DMS79 treated with DMSO at 0.1 percent for 48 hours (cell line): ENCODE measurements around the gene TAAR6.
"Not testable (repeated sequence)": the region's sequence is repeated elsewhere in the genome, so short reads cannot be mapped to it uniquely, and the experiment has no call there.

Source experiments
- DNase-seq: peaks from one replicate; lab custom pipeline; 2025; lab: John Stamatoyannopoulos, UW

TAAR6 gene

GRCh38 chr6:132570221-132570777, at the start of gene TAAR6:
TSS of gene TAAR6 (plus strand) at chr6:132570322. CDS start at chr6:132570322, 0 bp downstream.
- DNase-seq, result no peak

DNA sequence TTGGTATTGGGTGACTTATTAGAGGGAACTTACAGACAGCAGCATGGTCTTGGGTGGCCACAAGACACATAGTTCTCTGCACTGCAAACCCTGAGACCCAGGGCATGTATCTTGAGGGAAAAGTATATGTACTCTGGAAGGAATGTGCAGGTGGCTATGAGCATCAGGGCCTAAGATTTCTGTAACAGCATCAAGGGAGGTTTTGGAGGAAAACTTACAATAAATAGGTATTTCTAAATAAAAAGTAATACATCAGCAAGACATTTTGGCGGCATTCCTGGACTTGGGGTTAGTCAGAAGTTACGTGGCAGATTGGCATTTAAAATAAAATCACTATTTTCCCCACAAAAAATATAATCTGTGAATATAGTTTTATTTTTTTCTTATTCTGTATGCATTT, 49.2 kb upstream of the TAAR6 start:
- DNase-seq, result no peak

GRCh38 chr6:132524646-132525045, 45.5 kb upstream of the TAAR6 start:
- DNase-seq, result no peak

GRCh38 chr6:132525866-132526265, 44.3 kb upstream of the TAAR6 start:
- no peak for DNase-seq

DNA sequence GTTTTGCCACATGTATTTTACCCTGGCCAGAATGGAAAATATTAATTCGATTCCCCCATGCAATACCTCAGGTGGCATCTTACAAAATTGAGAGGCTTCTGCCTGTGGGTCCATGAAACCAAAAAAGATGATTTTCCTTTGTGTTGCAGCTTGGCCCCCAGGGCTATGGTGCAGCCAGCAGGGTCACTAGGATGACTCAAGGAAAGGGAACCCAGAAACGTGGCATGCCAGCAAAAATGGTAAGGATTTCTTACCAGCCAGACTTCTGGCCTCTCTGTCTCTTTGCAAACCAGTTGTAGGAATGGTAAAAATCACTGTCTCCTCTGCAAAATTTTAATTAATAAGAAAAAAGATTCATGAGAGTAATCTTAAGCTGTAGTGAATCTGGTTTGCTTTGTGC, 43.7 kb upstream of the TAAR6 start:
- DNase-seq, result no peak

DNA sequence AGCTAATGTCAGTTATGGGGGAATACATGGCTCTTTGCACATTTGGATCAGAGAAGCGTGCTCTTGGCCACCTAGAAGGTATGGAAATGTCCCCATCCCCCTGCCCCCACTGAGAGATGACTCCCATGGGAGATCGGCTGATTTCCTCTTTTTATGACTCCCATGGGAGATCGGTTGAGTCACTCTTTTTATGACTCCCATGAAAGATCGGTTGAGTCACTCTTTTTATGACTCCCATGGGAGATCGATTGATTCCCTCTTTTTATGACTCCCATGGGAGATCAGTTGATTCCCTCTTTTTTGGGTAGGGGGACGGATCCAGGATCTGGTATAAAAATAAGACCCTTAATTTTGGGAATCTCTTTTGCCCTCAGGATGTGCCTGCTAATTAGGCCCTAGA, 42.3 kb upstream of the TAAR6 start:
- no peak for DNase-seq

DNA sequence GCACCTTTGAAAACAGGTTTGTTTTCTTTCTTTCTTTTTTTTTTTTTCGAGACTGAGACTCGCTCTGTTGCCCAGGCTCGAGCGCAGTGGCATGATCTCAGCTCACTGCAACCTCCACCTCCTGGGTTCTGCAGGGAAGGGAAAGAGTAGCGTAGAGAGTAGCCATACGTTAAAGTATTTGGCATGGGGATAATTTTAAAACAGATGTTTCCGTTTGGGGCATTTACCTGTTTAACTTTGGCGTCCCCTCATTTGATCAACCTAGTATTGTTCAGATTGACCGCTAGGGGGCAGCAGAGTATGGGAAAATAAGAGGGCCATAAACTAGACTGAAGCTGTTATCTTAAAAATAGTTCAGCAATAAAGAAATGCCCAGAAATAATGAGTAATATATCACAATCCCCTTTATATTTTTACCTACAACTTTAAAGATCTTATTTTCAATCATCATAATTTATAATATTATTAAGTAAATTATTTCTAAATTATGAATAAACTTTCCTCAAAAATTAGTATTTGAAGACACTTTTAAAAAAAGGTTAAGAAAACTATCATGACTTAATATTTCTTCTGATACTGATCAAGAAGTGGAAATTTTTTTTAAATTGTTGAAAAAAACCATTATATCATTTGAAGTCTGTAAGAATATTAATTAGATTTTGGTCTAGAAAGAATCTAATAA, 39.7 kb upstream of the TAAR6 start:
- peak; percentile 62 for DNase-seq

- not testable (repeated sequence) for DNase-seq
These were observed 35.6 kb upstream of the TAAR6 start for GRCh38 chr6:132534546-132534945.

DNA sequence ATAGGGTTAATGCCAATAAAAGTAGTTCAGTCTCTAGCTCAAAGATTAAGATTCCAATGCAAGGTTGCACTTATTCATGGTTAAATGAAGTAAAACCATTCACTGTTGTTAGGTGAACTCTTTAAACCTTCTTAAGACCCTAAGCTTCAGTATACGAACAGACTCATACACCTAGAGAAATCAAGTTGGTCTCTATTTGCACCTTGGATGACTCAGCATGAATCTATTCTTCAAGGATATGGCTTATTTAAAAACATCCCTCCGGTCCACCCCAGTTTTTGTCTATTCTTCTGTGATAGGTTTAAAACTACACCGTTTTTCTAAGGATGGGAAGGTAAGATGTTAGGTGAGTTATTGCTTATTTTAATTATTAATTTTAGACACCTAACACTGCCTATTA, 33.0 kb upstream of the TAAR6 start:
- DNase-seq, result no peak

DNA sequence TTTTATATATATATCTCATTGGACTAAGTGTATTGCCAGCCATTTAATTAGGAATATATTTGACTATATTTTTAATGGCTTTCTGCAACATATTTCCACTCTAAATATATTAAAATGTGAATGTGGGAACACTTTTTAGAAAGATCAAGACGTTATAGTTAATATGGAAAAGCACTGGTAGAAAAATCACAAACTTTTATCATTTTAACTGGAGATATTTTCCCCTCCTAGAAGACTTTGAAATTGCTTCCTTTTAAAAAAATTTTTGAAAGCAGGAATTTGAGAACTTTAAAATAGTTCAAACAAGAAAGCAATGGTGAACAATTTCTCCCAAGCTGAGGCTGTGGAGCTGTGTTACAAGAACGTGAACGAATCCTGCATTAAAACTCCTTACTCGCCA, 32.1 kb upstream of the TAAR6 start, which contains the start of gene TAAR9:
Gene TAAR9 (plus strand): TSS at position 301 of the 400 bp plus-strand sequence. CDS start 13 bp downstream, at position 314.
- DNase-seq, result no peak

GRCh38 chr6:132544826-132545225, 25.3 kb upstream of the TAAR6 start:
- no peak for DNase-seq

- DNase-seq, result no peak
These were observed 21.2 kb upstream of the TAAR6 start for GRCh38 chr6:132548746-132549463.

DNA sequence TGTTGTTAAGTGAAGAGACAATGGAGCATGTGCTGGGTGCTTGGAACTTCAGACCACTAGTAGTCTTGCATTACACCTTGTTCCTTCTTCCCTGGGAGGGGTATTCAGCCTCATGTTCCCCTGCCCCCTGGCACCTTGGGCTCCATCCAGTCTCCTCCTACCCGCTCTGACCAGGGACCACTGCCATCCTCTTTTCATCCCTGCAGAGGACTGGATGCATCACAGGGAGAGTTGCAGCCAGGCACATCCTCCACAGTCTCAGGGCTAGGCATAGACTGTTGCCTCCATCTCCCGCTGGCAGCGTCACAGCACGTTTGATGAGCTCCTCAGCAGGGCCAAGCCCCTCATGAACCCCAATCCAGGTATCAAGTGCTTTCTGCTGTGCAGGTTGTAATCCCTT, 18.9 kb upstream of the TAAR6 start:
- DNase-seq, result no peak

GRCh38 chr6:132552372-132552771, 17.8 kb upstream of the TAAR6 start, which contains the start of gene TAAR8:
TSS of gene TAAR8 (plus strand) at chr6:132552672. CDS start at chr6:132552693, 21 bp downstream.
- no peak for DNase-seq

DNA sequence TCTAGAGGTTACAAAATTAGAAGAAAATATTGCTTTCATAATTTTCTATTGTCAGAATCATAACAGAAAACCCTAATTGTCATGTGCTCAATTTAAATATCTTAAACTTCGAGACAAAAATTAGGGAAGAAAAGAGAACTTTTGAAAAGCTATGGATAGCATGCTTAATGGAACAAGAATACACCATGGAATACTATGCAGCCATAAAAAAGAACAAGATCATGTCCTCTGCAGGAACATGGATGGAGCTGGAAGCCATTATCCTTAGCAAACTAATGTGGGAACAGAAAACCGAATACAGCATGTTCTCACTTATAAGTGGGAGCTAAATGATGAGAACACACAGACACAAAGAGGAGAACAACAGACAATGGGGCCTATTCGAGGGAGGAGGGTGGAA, 10.0 kb upstream of the TAAR6 start:
- not testable (repeated sequence) for DNase-seq

GRCh38 chr6:132566404-132566803, 3.7 kb upstream of the TAAR6 start:
- DNase-seq, result no peak

- no peak for DNase-seq
These were observed 2.6 kb upstream of the TAAR6 start for GRCh38 chr6:132567566-132567965.

GRCh38 chr6:132568611-132569010, 1.5 kb upstream of the TAAR6 start:
- no peak for DNase-seq

DNA sequence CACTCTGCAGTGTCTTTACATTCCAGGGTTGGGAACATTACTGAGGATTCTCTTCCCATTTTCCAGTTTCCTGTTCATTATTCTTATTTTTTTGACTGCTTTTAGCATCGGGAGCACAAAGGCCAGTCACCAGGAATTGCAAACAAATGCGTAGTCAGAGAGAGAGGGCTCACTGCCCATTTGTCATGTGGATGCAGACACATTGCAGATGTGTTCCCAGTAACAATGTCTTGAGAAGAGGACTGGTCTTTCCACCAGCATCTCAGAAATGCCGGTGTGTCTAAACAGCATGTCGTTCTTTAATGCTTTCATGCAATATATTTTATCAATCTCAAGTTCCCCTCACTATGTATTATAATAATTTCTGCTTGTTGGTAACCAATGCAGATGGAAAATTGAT, 952 bp upstream of the TAAR6 start:
- DNase-seq, result no peak

GRCh38 chr6:132571774-132572173, 1.7 kb downstream of the TAAR6 start:
- no peak for DNase-seq

DNA sequence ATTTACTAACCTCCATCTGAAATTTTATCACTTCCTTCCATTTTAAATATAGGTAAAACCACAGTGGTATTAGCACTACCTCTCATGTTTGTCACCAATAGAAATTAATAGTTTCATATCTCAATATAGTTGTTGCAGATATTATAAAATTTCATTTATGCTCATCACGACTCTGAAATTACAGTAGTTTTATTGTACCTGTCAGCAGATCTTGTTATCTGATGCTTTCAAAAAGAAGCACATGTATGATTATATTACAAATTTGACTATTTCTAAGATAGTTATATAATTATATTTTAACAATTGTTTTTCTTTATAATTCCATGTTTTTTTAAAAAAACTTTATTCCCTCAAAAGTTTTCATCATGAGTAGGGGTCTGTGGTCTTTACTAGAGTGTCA, 14.6 kb downstream of the TAAR6 start:
- no peak for DNase-seq

GRCh38 chr6:132587424-132587823, 17.3 kb downstream of the TAAR6 start:
- DNase-seq, result no peak

GRCh38 chr6:132589454-132589853, 19.3 kb downstream of the TAAR6 start, which contains the start of gene TAAR5:
TSS of gene TAAR5 (minus strand) at chr6:132589741. CDS start at chr6:132589686, 55 bp downstream.
- DNase-seq, result no peak
